ENCODE data around the gene KAZN.
A peak's percentile ranks its signal among the peaks of the same experiment; 100 is the strongest.

Gene KAZN

GRCh38 chr1:15055736-15056415 lies 457.4 kb downstream of the KAZN start:
- no peak for TF ChIP-seq POLR2A (IDR thresholded peaks at IDR 0.05; ENCODE audit: low read depth, low read length)
- FAIRE-seq (no peak), DNase-seq (ENCODE audit: insufficient read length, low spot score) (no peak)

DNA sequence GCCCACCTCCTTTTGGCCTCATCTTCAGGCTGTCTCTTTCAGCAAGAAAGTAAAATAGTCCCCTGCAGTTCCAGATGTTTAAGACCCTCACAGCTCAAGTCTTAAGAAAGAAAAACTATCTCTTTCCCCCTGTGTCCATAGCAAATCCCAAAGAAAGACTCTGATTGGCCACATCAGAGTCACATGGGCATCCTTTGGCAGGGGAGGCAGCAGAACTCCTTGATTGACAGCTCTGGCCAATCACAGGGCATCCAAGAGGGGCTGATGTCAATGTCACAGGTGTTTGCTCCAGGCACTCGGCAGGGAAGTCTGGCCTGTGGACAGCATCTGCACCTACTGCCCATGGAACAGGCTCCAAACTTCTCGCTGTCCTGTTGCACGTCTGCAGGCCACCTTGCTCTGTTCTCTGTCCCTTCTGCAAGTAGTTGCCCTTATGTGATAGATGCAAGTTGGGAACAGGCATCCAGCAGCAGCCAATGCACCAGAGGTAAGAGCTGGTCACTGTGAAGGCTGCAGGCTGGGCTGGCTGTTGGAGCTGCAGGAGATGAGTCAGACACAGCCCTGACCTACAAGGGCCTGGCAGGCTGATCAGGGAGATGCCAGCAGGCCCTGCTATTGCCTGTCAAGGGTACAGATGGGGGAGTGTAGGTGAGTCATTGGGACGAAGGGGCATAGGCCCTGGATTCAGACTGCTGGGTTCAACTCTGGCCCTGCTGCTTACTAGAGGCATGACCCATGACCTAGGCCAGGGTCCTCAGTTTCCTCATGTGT lies 458.2 kb downstream of the KAZN start:
- DNase-seq (ENCODE audit: insufficient read length, low spot score) = peak; percentile 87
- peak; percentile 72 for FAIRE-seq
- no peak for TF ChIP-seq POLR2A (IDR thresholded peaks at IDR 0.05; ENCODE audit: low read depth, low read length)

DNA sequence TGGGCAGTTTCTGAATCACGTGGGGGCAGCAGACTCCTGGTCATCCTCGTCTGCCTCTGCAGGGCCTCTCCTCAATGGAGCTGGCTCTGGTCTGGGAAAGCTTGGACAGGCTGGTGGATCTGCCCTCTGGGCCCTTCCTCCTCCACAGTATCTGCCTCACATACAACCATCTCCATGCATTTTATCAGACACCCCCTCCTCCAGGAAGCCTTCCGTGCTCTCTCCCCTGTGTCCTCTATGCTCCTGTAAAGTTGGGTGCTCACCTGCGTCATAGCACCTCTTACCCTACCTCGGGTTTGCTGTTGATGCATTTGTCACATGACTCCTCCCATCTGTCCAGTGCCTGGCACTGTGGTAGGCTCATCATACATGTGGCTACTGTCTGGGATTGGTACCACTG lies 459.3 kb downstream of the KAZN start:
- DNase-seq (ENCODE audit: insufficient read length, low spot score) (no peak), FAIRE-seq (no peak)
- no peak for TF ChIP-seq POLR2A (IDR thresholded peaks at IDR 0.05; ENCODE audit: low read depth, low read length)

DNA sequence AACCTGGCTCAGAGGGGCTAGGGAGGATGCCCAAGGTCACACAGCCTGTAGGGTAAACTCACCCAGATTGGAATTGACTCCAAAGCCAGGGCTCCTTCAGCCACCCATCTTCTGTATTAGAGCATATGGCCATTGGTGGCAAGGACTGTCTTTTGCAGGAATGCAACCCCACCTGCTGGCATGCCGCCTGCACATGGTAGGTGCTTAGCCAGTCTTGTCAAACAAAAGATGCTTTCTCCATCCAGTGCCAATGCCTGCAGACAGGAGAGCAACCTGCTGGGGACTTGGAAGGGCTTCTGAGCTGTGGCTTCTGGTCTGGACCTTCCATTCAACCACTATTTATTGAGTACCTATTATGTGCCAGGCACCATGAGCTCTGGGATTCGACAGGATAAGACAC lies 459.8 kb downstream of the KAZN start:
- TF ChIP-seq POLR2A (IDR thresholded peaks at IDR 0.05; ENCODE audit: low read depth, low read length) = no peak
- DNase-seq (ENCODE audit: insufficient read length, low spot score) = no peak

DNA sequence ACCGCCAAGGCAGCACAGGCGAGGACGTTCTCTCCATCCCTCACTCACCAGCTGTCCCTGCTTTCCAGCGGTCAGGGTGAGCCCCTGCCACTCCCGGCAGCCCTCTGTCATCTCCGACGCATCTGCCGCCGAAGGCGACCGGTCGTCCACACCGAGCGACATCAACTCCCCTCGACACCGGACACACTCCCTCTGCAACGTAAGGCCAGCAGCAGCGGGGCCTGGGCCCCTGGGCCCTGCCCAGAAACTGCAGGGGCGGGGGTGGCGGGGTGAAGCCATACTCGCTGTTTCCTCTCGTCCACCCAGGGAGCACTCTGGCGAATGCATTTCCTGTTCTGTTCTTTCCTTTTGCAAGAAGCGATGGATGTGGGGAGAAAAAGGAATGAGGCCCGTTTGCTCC lies 461.6 kb downstream of the KAZN start:
- DNase-seq (ENCODE audit: insufficient read length, low spot score) (no peak), FAIRE-seq (no peak)
- no peak for TF ChIP-seq POLR2A (IDR thresholded peaks at IDR 0.05; ENCODE audit: low read depth, low read length)

More for the DNA sequence above, 459.8 kb downstream of the KAZN start:
- FAIRE-seq = no peak

DNA sequence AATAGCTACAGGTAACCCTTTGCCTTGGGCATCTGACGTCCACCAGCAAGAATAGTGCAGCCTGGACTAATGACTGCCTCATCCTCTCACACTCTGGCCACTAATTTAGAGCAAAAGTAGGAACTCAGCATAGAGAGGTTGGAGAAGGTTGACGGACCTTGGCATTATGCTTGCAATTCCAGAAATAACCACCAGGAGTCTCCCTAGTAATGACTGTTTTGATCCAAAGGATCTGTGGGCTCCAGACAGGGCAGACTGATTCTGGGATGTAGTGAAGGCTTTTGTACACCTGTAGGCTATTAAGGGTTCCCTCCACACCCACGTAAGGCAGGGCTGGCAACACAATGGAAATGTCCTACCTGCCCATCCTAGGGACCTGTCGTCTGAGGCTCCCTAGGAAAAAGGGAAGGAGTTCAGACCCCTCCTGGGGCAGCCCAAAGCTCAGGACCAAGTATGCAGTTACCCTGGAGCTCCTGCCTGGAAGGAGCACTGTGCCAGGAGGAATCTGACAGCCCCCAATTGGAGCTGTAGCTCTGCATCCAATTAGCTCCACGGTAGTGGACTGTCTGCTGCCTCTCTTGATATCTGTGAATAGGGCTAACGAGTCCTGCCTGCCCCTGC lies 464.1 kb downstream of the KAZN start:
- TF ChIP-seq POLR2A (IDR thresholded peaks at IDR 0.05; ENCODE audit: low read depth, low read length) = no peak
- DNase-seq (ENCODE audit: insufficient read length, low spot score) (no peak), FAIRE-seq (no peak)

GRCh38 chr1:15063346-15063745 lies 464.9 kb downstream of the KAZN start:
- FAIRE-seq (no peak), DNase-seq (ENCODE audit: insufficient read length, low spot score) (no peak)
- no peak for TF ChIP-seq POLR2A (IDR thresholded peaks at IDR 0.05; ENCODE audit: low read depth, low read length)

DNA sequence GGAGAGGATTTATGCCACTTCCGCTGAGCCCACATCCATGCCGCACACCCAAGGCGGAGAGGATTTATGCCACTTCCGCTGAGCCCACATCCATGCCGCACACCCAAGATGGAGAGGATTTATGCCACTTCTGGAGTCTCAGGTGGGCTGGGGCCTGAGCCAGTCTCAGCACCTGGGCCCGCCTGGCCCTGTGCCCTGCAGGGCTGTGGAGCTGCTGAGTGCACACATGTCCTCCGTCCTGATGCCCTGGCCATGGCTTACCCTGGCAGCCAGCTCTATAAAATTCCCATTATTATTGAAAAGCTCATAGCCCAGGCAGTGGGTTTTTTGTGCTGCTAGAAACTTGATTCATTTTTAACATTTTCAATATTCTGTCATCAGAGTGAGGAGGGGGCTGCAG lies 465.3 kb downstream of the KAZN start:
- TF ChIP-seq POLR2A (IDR thresholded peaks at IDR 0.05; ENCODE audit: low read depth, low read length) = no peak
- FAIRE-seq (no peak), DNase-seq (ENCODE audit: insufficient read length, low spot score) (no peak)

- FAIRE-seq (no peak), DNase-seq (ENCODE audit: insufficient read length, low spot score) (no peak)
- TF ChIP-seq POLR2A (IDR thresholded peaks at IDR 0.05; ENCODE audit: low read depth, low read length) = no peak
Measured at GRCh38 chr1:15064217-15064929, 465.9 kb downstream of the KAZN start.

DNA sequence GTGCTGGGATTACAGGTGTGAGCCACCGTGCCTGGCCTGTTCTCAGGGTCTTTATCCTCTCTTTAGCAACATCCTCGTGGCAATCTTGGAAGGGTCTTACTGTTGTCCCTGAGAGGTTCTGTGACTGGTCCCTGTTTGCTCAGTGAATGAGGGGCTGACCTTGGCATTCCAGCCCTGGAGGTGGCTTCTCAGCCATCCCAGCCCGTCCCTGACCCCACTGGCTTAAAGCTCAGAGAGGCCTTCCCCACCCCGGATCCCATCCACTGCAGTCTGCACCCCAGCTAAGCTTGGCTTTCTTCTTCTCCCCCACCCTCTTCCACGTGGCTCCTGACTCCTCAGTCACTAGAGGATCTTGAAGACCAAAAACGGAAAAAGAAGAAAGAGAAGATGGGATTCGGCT lies 466.8 kb downstream of the KAZN start:
- DNase-seq (ENCODE audit: insufficient read length, low spot score) (no peak), FAIRE-seq (no peak)
- TF ChIP-seq POLR2A (IDR thresholded peaks at IDR 0.05; ENCODE audit: low read depth, low read length) = no peak

DNA sequence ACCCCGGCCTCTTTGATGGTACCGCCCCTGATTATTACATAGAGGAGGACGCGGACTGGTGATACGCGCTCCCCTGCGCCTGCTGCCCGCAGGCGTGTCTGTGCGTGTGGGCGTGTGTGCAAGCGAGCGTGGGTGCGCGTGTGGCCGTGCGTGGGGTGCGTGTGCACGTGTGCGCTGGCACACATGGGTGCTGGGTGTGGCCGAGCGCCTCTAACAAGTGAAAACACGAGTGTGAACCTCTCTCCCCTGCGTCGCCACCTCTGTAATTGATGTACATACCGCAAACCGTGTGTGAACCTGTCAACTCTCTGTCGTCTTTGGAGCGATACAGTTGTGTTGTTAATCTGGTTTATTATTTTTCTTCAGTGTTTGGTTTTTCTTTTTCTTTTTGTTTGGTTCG lies 467.3 kb downstream of the KAZN start:
- FAIRE-seq (no peak), DNase-seq (ENCODE audit: insufficient read length, low spot score) (no peak)
- TF ChIP-seq POLR2A (IDR thresholded peaks at IDR 0.05; ENCODE audit: low read depth, low read length) = no peak

- no peak for TF ChIP-seq POLR2A (IDR thresholded peaks at IDR 0.05; ENCODE audit: low read depth, low read length)
- DNase-seq (ENCODE audit: insufficient read length, low spot score) (no peak), FAIRE-seq (no peak)
Measured at GRCh38 chr1:15066191-15066590, 467.7 kb downstream of the KAZN start.

GRCh38 chr1:15067148-15067547 lies 468.7 kb downstream of the KAZN start:
- TF ChIP-seq POLR2A (IDR thresholded peaks at IDR 0.05; ENCODE audit: low read depth, low read length) = no peak
- no peak for DNase-seq (ENCODE audit: insufficient read length, low spot score)
- no peak for FAIRE-seq

GRCh38 chr1:15068152-15068551 lies 469.7 kb downstream of the KAZN start:
- no peak for DNase-seq (ENCODE audit: insufficient read length, low spot score)
- TF ChIP-seq POLR2A (IDR thresholded peaks at IDR 0.05; ENCODE audit: low read depth, low read length) = no peak
- FAIRE-seq = no peak

Data from H54 (cell line).